Activated naive CD8-positive, alpha-beta T cell treated with anti-CD3 and anti-CD28 coated beads, Interleukin-2, amount 10 ng/mL, durations not matched to agents 7 days and 5 days (primary cell): ENCODE data around the gene TCF19. TPM values are rescaled to one million over a fixed set of nuclear protein-coding genes. Genes with fewer than 3 reads are reported as not detected.

Experiments used
- ATAC-seq: fragments of 150-1000 bp; cut with Tn5 transposase; one replicate; pipeline ENCODE4 v1.10.0; 2021; ENCODE audit warnings: low read depth, moderate library complexity
- POLR2A ChIA-PET: fragments of 350-600 bp; sonication (Branson Sonifier 250); formaldehyde crosslinking; loops from one replicate; lab custom pipeline; 2021; ENCODE audit warnings: antibody characterized with exemption; lab: Charles Lee
- DNase-seq: peaks from one replicate; pipeline ENCODE4 v3.0.0; 2021
- H3K27ac Mint-ChIP-seq: one replicate; pipeline ENCODE4 v1.8.0; 2022; ENCODE audit warnings: mild to moderate bottlenecking, mixed read lengths
- H3K27me3 Mint-ChIP-seq: one replicate; pipeline ENCODE4 v1.8.0; 2022; ENCODE audit warnings: mild to moderate bottlenecking, moderate library complexity, mixed read lengths
- H3K36me3 Mint-ChIP-seq: one replicate; pipeline ENCODE4 v1.8.0; 2021; ENCODE audit warnings: mild to moderate bottlenecking, mixed read lengths
- H3K4me1 Mint-ChIP-seq: one replicate; pipeline ENCODE4 v1.8.0; 2021; ENCODE audit warnings: mixed read lengths
- H3K4me3 Mint-ChIP-seq: one replicate; pipeline ENCODE4 v1.8.0; 2022; ENCODE audit warnings: mild to moderate bottlenecking, moderate library complexity, mixed read lengths
- H3K9me3 Mint-ChIP-seq: one replicate; pipeline ENCODE4 v1.8.0; 2021; ENCODE audit warnings: mixed read lengths
- total RNA-seq, 2 experiments: library from RNA; stranded (reverse); gene quantifications; one replicate each; pipeline ENCODE4 v1.2.3, GENCODE V29; 2021

TCF19 gene
- total RNA-seq, 2 experiments from 2014 or later = 81.0 to 83.3 TPM

DNA sequence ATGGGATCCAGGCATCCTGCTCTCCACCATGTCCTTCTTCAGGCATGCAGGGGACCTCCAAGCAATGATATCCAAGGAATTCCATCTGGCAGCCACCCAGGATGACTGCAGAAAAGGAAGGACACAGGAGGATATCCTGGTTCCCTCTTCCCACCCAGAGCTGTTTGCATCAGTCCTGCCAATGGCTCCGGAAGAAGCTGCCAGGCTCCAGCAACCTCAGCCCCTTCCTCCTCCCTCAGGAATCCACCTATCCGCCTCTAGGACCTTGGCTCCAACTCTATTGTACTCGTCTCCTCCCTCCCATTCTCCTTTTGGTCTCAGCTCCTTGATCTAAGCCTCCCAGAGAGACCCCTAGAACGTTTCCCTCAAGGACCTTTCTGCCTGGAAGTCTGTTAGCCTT lies 18.8 kb upstream of the TCF19 start:
- DNase-seq (no peak), ATAC-seq (no peak)
- POLR2A ChIA-PET = interaction anchor here (1.1 kb wide), 1 partner anchor 18 kb away, joined by 4 read pairs; the partner anchor contains the start of genes CCHCR1 and TCF19
- H3K4me1 Mint-ChIP-seq = peaks cover 6% of the 10 kb centered on the region
- H3K27ac Mint-ChIP-seq = no peak overlapping the region
- peaks cover 3% of the 10 kb centered on the region for H3K27me3 Mint-ChIP-seq
- no peak overlapping the region for H3K4me3 Mint-ChIP-seq
- H3K9me3 Mint-ChIP-seq = no peaks in the 10 kb centered on the region
- peaks cover 4% of the 10 kb centered on the region for H3K36me3 Mint-ChIP-seq

DNA sequence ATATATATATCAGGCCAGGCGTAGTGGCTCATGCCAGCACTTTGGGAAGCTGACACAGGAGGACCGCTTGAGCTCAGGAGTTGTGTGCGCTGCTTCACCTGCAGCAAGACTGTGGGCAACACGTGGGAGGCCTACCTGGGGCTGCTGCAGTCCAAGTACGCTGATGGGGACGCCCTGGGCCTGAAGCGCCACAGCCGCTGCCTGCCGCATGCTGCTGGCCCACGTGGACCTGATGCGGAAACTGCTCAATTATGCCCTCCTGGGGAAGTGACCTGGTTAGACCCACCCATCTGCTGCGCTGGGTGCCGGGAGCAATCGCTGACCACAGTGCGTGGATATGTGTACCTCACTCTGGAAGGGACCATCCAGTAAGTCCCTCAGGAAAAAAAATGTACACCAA lies 17.7 kb upstream of the TCF19 start:
- POLR2A ChIA-PET = no interaction called here
- Mint-ChIP-seq H3K27ac (no peak overlapping the region), H3K4me3 (no peak overlapping the region), H3K27me3 (peaks cover 2% of the 10 kb centered on the region), H3K9me3 (no peaks in the 10 kb centered on the region), H3K36me3 (peaks cover 4% of the 10 kb centered on the region), H3K4me1 (peaks cover 6% of the 10 kb centered on the region)
- ATAC-seq (no peak), DNase-seq (no peak)

- no peak for ATAC-seq
- POLR2A ChIA-PET = no interaction called here
- Mint-ChIP-seq H3K4me1 (peaks cover 7% of the 10 kb centered on the region), H3K4me3 (no peak overlapping the region), H3K27ac (no peak overlapping the region), H3K27me3 (peaks cover 2% of the 10 kb centered on the region), H3K9me3 (no peaks in the 10 kb centered on the region), H3K36me3 (peaks cover 4% of the 10 kb centered on the region)
- no peak for DNase-seq
Measured at GRCh38 chr6:31142361-31142761, 16.0 kb upstream of the TCF19 start.

DNA sequence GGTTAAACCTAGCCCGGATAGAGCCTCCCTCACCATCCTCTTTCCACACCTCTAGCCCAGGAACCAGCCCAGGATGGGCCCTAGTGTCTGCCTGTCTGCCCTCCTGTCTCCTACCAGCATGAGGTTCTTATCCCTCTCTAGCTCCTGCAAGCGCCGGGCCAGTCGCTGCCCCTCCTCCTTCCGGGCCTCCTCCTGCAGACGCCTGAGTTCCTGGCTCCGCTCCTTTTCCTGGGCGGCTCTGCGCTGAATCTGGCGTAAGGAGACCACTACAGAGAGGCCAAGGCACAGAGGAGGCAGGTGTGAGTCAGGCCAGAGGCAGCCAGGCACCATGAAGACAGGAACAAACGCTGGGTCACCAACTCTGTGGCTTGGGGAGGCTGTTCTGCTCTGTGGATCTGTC lies 15.2 kb upstream of the TCF19 start:
- Mint-ChIP-seq H3K27me3 (peaks cover 2% of the 10 kb centered on the region), H3K4me1 (peaks cover 1% of the 10 kb centered on the region), H3K27ac (no peak overlapping the region), H3K36me3 (peaks cover 4% of the 10 kb centered on the region), H3K9me3 (no peaks in the 10 kb centered on the region), H3K4me3 (no peak overlapping the region)
- POLR2A ChIA-PET = no interaction called here
- ATAC-seq (no peak), DNase-seq (no peak)

- no peak for ATAC-seq
- peaks cover 6% of the 10 kb centered on the region for H3K36me3 Mint-ChIP-seq
- no peak overlapping the region for H3K27ac Mint-ChIP-seq
- H3K27me3 Mint-ChIP-seq = peaks cover 2% of the 10 kb centered on the region
- no peak overlapping the region for H3K4me3 Mint-ChIP-seq
- peaks cover 1% of the 10 kb centered on the region for H3K4me1 Mint-ChIP-seq
- POLR2A ChIA-PET = interaction anchor here (0.6 kb wide), 1 partner anchor 221 kb away, joined by 3 read pairs; no protein-coding TSS in a partner anchor
- H3K9me3 Mint-ChIP-seq = no peaks in the 10 kb centered on the region
- DNase-seq = no peak
Measured at GRCh38 chr6:31144296-31144969, 14.0 kb upstream of the TCF19 start.

DNA sequence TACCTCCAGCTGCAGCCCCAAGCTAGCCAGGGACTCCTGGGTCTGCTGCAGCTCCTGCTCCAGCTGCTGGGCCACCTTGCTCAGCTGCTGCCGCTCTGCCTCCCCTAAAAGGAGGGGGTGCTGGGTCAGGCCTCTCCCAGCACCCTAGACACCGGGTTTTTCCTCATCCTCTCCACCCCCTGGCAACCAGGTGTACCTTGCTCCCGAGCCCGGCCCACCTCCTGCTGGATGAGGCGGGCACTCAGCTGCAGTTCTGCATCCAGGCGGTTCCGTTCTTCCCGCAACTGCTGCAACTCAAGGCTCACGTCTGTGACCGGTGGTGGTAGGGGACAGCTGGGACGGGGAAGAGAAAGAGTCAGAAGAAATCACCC lies 13.4 kb upstream of the TCF19 start:
- H3K36me3 Mint-ChIP-seq = peaks cover 8% of the 10 kb centered on the region

DNA sequence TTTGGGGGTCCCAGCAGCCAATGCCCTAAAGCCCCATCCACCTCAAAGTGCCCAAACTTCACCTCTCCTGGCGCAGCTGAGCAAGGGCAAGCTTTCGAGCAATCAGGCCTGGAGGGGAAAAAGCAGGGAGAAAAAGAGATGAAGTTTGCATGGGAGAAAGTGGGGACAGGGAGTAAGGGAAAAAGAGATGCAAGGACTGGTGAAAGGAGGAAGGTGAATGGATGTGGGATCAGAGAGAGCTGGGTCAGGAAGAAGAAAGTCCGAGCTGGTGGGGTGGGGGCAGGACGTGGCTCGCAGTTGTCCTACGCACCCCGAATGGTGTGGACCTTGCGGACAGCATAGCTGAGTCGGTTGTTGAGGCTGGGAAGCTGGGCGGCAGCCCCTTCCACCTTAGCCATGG lies 13.0 kb upstream of the TCF19 start:
- POLR2A ChIA-PET = interaction anchor here (1.0 to 1.1 kb wide), 2 partner anchors 14 to 603 kb away, joined by 3 to 4 read pairs; no protein-coding TSS in a partner anchor
- no peak overlapping the region for H3K27ac Mint-ChIP-seq
- H3K9me3 Mint-ChIP-seq = no peaks in the 10 kb centered on the region
- H3K27me3 Mint-ChIP-seq = no peaks in the 10 kb centered on the region
- DNase-seq (no peak), ATAC-seq (no peak)
- peaks cover 11% of the 10 kb centered on the region for H3K36me3 Mint-ChIP-seq
- no peak overlapping the region for H3K4me3 Mint-ChIP-seq
- H3K4me1 Mint-ChIP-seq = peaks cover 1% of the 10 kb centered on the region

More for the DNA sequence above, 13.4 kb upstream of the TCF19 start:
- ATAC-seq (no peak), DNase-seq (no peak)
- Mint-ChIP-seq H3K27ac (no peak overlapping the region), H3K4me3 (no peak overlapping the region), H3K27me3 (peaks cover 2% of the 10 kb centered on the region), H3K9me3 (no peaks in the 10 kb centered on the region), H3K4me1 (peaks cover 1% of the 10 kb centered on the region)
- POLR2A ChIA-PET = interaction anchor here (0.6 to 1.0 kb wide), 2 partner anchors 221 to 603 kb away, joined by 3 read pairs; no protein-coding TSS in a partner anchor

DNA sequence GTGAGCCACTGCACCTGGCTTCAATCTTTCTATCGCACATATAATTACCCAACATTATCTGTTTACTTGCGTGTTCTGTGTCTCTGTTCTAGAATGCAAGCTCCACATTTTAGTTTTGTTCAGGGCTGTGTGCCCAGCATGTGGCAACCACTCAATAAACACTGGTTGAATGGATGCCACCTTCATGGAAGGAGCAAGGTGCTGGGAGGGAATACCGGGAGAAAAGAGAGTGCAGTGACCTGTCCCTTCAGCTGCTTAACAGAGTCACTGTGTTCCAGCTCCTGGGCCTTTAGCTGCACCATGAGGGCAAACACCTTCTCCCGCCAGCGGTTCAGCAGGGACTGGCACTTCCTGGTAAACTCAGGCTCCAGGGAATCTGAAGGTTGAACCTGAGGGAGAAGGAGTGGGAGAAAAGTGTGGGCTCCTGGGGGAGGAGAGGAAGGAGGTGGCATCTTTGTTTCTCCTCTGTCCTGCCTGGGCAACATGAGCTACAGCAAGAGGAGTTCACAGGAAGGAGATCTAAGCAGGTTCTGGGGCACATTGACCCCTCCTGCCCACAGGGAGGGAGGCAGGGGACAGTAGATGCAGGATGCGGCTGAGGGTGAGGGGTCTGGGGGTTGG lies 8.5 kb upstream of the TCF19 start:
- Mint-ChIP-seq H3K27ac (no peak overlapping the region), H3K9me3 (no peaks in the 10 kb centered on the region), H3K4me3 (no peak overlapping the region), H3K27me3 (no peaks in the 10 kb centered on the region), H3K4me1 (peaks cover 1% of the 10 kb centered on the region), H3K36me3 (peaks cover 22% of the 10 kb centered on the region)
- ATAC-seq (no peak), DNase-seq (no peak)
- POLR2A ChIA-PET = no interaction called here

- POLR2A ChIA-PET = no interaction called here
- Mint-ChIP-seq H3K36me3 (peaks cover 23% of the 10 kb centered on the region), H3K4me3 (no peak overlapping the region), H3K9me3 (no peaks in the 10 kb centered on the region), H3K27ac (no peak overlapping the region), H3K4me1 (peaks cover 6% of the 10 kb centered on the region), H3K27me3 (no peaks in the 10 kb centered on the region)
- DNase-seq (no peak), ATAC-seq (no peak)
Measured at GRCh38 chr6:31152781-31153180, 5.6 kb upstream of the TCF19 start.

DNA sequence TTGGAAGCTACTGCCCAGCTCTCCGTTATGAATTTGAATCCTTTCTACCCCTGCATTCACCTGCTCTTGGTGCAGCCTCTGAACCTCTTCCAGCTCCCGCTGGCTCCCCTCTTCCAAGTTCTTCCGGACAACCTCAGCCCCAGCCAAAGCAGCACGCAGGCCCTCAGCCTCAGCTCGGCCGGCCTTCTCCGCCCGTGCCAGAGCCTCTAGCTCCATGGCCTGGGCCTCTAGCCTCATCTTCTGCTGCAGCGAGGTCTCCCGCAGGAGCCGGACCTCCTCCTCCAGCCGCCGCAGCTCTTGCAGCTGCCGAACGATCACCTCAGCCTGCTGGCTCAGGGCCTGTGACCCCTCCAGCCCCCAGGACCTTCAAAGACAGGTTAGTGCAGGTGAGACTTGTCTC lies 4.0 kb upstream of the TCF19 start:
- H3K36me3 Mint-ChIP-seq = peaks cover 22% of the 10 kb centered on the region
- H3K4me1 Mint-ChIP-seq = peaks cover 6% of the 10 kb centered on the region
- no peak overlapping the region for H3K27ac Mint-ChIP-seq
- DNase-seq = no peak
- no peak for ATAC-seq
- POLR2A ChIA-PET = no interaction called here
- H3K4me3 Mint-ChIP-seq = no peak overlapping the region
- no peaks in the 10 kb centered on the region for H3K9me3 Mint-ChIP-seq
- no peaks in the 10 kb centered on the region for H3K27me3 Mint-ChIP-seq

GRCh38 chr6:31156641-31157040 lies 1.7 kb upstream of the TCF19 start:
- no peaks in the 10 kb centered on the region for H3K27me3 Mint-ChIP-seq
- peak overlapping the region; percentile 99 for H3K4me3 Mint-ChIP-seq
- DNase-seq (no peak), ATAC-seq (no peak)
- POLR2A ChIA-PET = no interaction called here
- H3K4me1 Mint-ChIP-seq = peaks cover 20% of the 10 kb centered on the region
- no peak overlapping the region for H3K27ac Mint-ChIP-seq
- H3K36me3 Mint-ChIP-seq = peaks cover 16% of the 10 kb centered on the region
- H3K9me3 Mint-ChIP-seq = no peaks in the 10 kb centered on the region

- no peak for ATAC-seq
- Mint-ChIP-seq H3K36me3 (peaks cover 19% of the 10 kb centered on the region), H3K27ac (peak within 1 kb of the TSS; percentile 95), H3K9me3 (no peaks in the 10 kb centered on the region), H3K27me3 (no peaks in the 10 kb centered on the region), H3K4me1 (peaks cover 26% of the 10 kb centered on the region), H3K4me3 (peak within 1 kb of the TSS; percentile 99)
- POLR2A ChIA-PET = interaction anchor here (1.5 to 2.3 kb wide), 6 partner anchors 9 to 540 kb away, joined by 3 to 10 read pairs (median 4); partner anchors contain the start of genes MRPS18B, PPP1R10 and VARS2
- DNase-seq = no peak
Measured at GRCh38 chr6:31157513-31158139, 763 bp upstream of the TCF19 start, which contains the start of gene CCHCR1. Gene CCHCR1 (minus strand): TSS chr6:31157802. CDS start chr6:31157600, 202 bp downstream.
